Tibial nerve (tissue), 4 donors: ENCODE results near the gene CPHXL. TPM values are rescaled to one million over a fixed set of nuclear protein-coding genes. Genes with fewer than 3 reads are reported as not detected.

Experiments used
- DNase-seq, 2 donors: peaks; one replicate each; pipeline ENCODE4 v3.0.0-alpha.2; 2019; ENCODE audit warnings: low spot score in 2 of 2
- H3K27ac ChIP-seq, 4 donors: fragments of 200-600 bp; sonication (generic) in 3 of 4; one replicate each; pipeline ENCODE4 v1.5.1; 2017 to 2019; ENCODE audit warnings: mild to moderate bottlenecking in 1 of 4
- H3K27me3 ChIP-seq, 2 donors: fragments of 200-600 bp; sonication (generic) in 1 of 2; one replicate each; pipeline versions ENCODE4 v1.5.1 to v1.6.0; 2017 to 2019
- H3K36me3 ChIP-seq, 3 donors: fragments of 200-600 bp; sonication (generic); one replicate each; pipeline ENCODE4 v1.5.1; 2018 to 2019
- H3K4me1 ChIP-seq, 4 donors: fragments of 200-600 bp; sonication (generic) in 3 of 4; one replicate each; pipeline ENCODE4 v1.5.1; 2017 to 2019
- H3K4me3 ChIP-seq, 4 donors: fragments of 200-600 bp; sonication (generic) in 3 of 4; one replicate each; pipeline ENCODE4 v1.5.1; 2017 to 2019; ENCODE audit warnings: mild to moderate bottlenecking in 1 of 4, moderate library complexity in 1 of 4
- H3K9me3 ChIP-seq, 4 donors: fragments of 200-600 bp; sonication (generic) in 3 of 4; one replicate each; pipeline ENCODE4 v1.5.1; 2017 to 2019
- CTCF ChIP-seq, 5 experiments: fragments of 200-600 bp in 3 of 5; fragments of 450-650 bp in 2 of 5; sonication (generic) in 3 of 5; IDR thresholded peaks; one replicate each; pipeline ENCODE4 v1.5.1; 2016 to 2019; ENCODE audit warnings: antibody characterized with exemption in 5 of 5, mild to moderate bottlenecking in 3 of 5, moderate library complexity in 2 of 5
- EP300 ChIP-seq, 2 donors: sonication (generic); formaldehyde crosslinking; IDR thresholded peaks; one replicate each; pipeline ENCODE4 v1.6.1; 2017; ENCODE audit warnings: antibody characterized with exemption in 2 of 2, mild to moderate bottlenecking in 1 of 2
- POLR2A ChIP-seq, 2 donors: fragments of 450-650 bp; IDR thresholded peaks; one replicate each; pipeline ENCODE4 v1.6.1; 2017; ENCODE audit warnings: antibody characterized with exemption in 2 of 2, mild to moderate bottlenecking in 2 of 2, moderate library complexity in 2 of 2
- small RNA-seq: library from RNA; depleted of rRNA; stranded (forward); fragments of <200 nt; gene quantifications from one replicate; pipeline ENCODE3, GENCODE V24; 2016
- total RNA-seq, 4 donors: library from RNA; depleted of rRNA; stranded (reverse); fragments of >200 nt; gene quantifications; one replicate each; pipeline ENCODE4 v1.1.0, GENCODE V29; 2016

Gene CPHXL
- total RNA-seq, 4 donors from 2014 or later, result not detected

- no peak for TF ChIP-seq CTCF (IDR thresholded peaks at IDR 0.05)
- TF ChIP-seq POLR2A (IDR thresholded peaks at IDR 0.05), result no peak
- TF ChIP-seq EP300 (IDR thresholded peaks at IDR 0.05), result no peak
These were observed 58.8 kb downstream of the CPHXL start for GRCh38 chr16:75667503-75667902.

More at GRCh38 chr16:75667503-75667902, 58.8 kb downstream of the CPHXL start:
- H3K9me3 ChIP-seq, result no peaks in the 10 kb centered on the region
- H3K27ac ChIP-seq, result no peak overlapping the region
- no peak for DNase-seq
- no peak overlapping the region for H3K4me3 ChIP-seq
- H3K4me1 ChIP-seq, result no peaks in the 10 kb centered on the region
- H3K36me3 ChIP-seq, result peaks cover 0 to 4% (median 0%) of the 10 kb centered on the region in 3 donors
- H3K27me3 ChIP-seq, result no peaks in the 10 kb centered on the region

Small RNAs within 50 kb of the gene (small RNA-seq; reads per million reads assigned to genes)
- not detected for gene RN7SL520P

Other genes starting within 250 kb of the CPHXL start
- 1 to 10 TPM in 1 of 4 donors, under 1 TPM in 3; under 0.01 to 3.9 (median 0.40) TPM for gene CHST6, start 231.0 kb downstream of the CPHXL start, total RNA-seq
- under 1 TPM in 1 of 4 donors, not detected in 3; 0.30 TPM for gene CHST5, start 190.4 kb downstream of the CPHXL start, total RNA-seq
- gene TMEM231, start 170.2 kb downstream of the CPHXL start, total RNA-seq, result 10 to 100 TPM; 10.3 to 14.5 (median 12.1) TPM
- gene GABARAPL2, start 160.1 kb downstream of the CPHXL start, total RNA-seq, result 100 to 1,000 TPM in 2 of 4 donors, 10 to 100 TPM in 2; 93.1 to 135 (median 104) TPM
- 10 to 100 TPM; 31.4 to 75.9 (median 50.7) TPM for gene ADAT1, start 103.2 kb downstream of the CPHXL start, total RNA-seq
- 100 to 1,000 TPM in 1 of 4 donors, 10 to 100 TPM in 3; 75.5 to 104 (median 93.5) TPM for gene KARS1, start 78.8 kb downstream of the CPHXL start, total RNA-seq
- gene TERF2IP, start 78.7 kb downstream of the CPHXL start, total RNA-seq, result 100 to 1,000 TPM in 3 of 4 donors, 10 to 100 TPM in 1; 87.0 to 127 (median 120) TPM
- not detected for gene CPHXL2, start 49.5 kb downstream of the CPHXL start, total RNA-seq
- gene DUXB, start 25.0 kb downstream of the CPHXL start, total RNA-seq, result not detected